Thyroid gland (tissue), 4 donors: Measurements from ENCODE around the gene PITPNB. TPM values are rescaled to one million over a fixed set of nuclear protein-coding genes. Genes with fewer than 3 reads are reported as not detected.

Experiments used
- DNase-seq, 2 donors: peaks; one replicate each; pipeline ENCODE4 v3.0.0-alpha.2; 2019
- H3K27ac ChIP-seq, 3 donors: fragments of 200-600 bp; sonication (generic); 1 replicate in 2 of 3; 2 replicates in 1 of 3; pipeline ENCODE4 v1.5.1; 2016 to 2019; ENCODE audit warnings: mild to moderate bottlenecking in 1 of 3, moderate library complexity in 1 of 3
- H3K27me3 ChIP-seq: fragments of 200-600 bp; sonication (generic); one replicate; pipeline ENCODE4 v1.5.1; 2019
- H3K36me3 ChIP-seq, 2 donors: fragments of 200-600 bp; sonication (generic); one replicate each; pipeline ENCODE4 v1.5.1; 2016 to 2019
- H3K4me1 ChIP-seq, 2 donors: fragments of 200-600 bp; sonication (generic); one replicate each; pipeline ENCODE4 v1.5.1; 2017 to 2019
- H3K4me3 ChIP-seq, 3 donors: fragments of 200-600 bp; sonication (generic); replicated peaks in 1 of 3; 1 replicate in 2 of 3; 2 replicates in 1 of 3; pipeline ENCODE4 v1.5.1; 2016; ENCODE audit warnings: mild to moderate bottlenecking in 1 of 3
- H3K9me3 ChIP-seq: fragments of 200-600 bp; sonication (generic); one replicate; pipeline ENCODE4 v1.5.1; 2017
- POLR2A ChIP-seq, 2 donors: fragments of 450-650 bp; IDR thresholded peaks; one replicate each; pipeline ENCODE4 v1.6.1; 2017; ENCODE audit warnings: antibody characterized with exemption in 2 of 2, mild to moderate bottlenecking in 2 of 2, moderate library complexity in 1 of 2
- WGBS, 2 donors: methylation state at CpG; one replicate each; pipeline ENCODE4 v1.1.5; 2017; 5-methylcytosine and 5-hydroxymethylcytosine counted together
- intact Hi-C: fragments of 100-400 bp; cut with DNase I; formaldehyde crosslinking; loops from one replicate; pipeline ENCODE4 v1.15.1; 2023
- total RNA-seq, 4 donors: library from RNA; depleted of rRNA; stranded (reverse); fragments of >200 nt; gene quantifications; one replicate each; pipeline ENCODE4 v1.2.3, GENCODE V29; 2016
- TF ChIP-seq, protein P1 (sequence below), 6 experiments: fragments of 200-600 bp in 3 of 6; fragments of 450-650 bp in 3 of 6; sonication (generic) in 3 of 6; IDR thresholded peaks; one replicate each; pipeline ENCODE4 v1.5.1; 2016 to 2019; ENCODE audit warnings: antibody characterized with exemption in 6 of 6, mild to moderate bottlenecking in 2 of 6, inconsistent platforms in 1 of 6, moderate library complexity in 1 of 6

Gene PITPNB
- total RNA-seq, 4 donors from 2014 or later = 30.7 to 54.4 (median 42.6) TPM

DNA sequence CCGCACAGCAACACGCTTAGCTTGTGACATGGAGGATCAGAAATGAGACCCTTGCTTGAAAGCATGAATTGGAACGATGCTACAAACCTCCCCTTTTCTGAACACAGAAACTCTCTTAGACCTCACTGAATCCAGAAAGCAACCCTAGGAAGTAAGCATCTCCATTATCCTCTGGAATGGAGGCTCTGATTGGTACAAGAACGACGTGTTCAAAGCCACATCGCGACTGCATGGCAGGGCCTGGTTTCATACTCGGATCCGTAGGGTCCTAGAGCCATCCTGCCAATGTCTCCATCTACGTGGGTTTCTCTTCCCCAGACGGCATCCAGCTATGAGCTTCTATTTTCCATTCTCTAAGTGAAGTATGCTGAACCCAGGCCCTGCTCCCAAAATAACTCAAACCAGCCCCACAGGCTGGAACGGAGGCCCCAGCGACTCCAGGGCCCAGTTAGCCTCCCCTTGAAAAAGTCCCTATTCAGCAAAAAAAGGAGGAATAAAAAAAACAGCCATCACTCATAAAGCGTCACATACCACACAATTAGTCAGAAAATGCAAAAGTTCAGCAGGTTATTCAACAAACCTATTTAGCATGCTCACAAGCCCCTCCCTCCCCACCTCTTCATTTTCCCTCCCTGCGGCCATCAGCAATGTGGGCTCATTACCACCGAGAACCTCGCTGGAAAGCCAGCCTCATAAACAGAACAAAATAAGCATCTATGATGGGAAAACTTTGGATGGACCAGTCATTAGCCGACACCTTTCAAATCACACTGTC lies 110.4 kb downstream of the PITPNB start:
- intact Hi-C loops = loop anchor here (10.0 kb wide), 1 partner anchor 1134 kb away; no protein-coding TSS in a partner anchor
- no peaks in the 10 kb centered on the region for H3K27me3 ChIP-seq
- no peak overlapping the region for H3K4me3 ChIP-seq
- no peak for DNase-seq
- H3K9me3 ChIP-seq = no peaks in the 10 kb centered on the region
- H3K36me3 ChIP-seq = no peaks in the 10 kb centered on the region
- peaks cover 0 to 12% of the 10 kb centered on the region in 2 donors for H3K4me1 ChIP-seq
- WGBS, 2 donors = 76 to 79% methylated on average over 17 to 18 of the region's 18 CpGs
- H3K27ac ChIP-seq = no peak overlapping the region
- TF ChIP-seq POLR2A (IDR thresholded peaks at IDR 0.05) = no peak
- TF ChIP-seq, protein P1, sequence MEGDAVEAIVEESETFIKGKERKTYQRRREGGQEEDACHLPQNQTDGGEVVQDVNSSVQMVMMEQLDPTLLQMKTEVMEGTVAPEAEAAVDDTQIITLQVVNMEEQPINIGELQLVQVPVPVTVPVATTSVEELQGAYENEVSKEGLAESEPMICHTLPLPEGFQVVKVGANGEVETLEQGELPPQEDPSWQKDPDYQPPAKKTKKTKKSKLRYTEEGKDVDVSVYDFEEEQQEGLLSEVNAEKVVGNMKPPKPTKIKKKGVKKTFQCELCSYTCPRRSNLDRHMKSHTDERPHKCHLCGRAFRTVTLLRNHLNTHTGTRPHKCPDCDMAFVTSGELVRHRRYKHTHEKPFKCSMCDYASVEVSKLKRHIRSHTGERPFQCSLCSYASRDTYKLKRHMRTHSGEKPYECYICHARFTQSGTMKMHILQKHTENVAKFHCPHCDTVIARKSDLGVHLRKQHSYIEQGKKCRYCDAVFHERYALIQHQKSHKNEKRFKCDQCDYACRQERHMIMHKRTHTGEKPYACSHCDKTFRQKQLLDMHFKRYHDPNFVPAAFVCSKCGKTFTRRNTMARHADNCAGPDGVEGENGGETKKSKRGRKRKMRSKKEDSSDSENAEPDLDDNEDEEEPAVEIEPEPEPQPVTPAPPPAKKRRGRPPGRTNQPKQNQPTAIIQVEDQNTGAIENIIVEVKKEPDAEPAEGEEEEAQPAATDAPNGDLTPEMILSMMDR (IDR thresholded peaks at IDR 0.05) = no peak

DNA sequence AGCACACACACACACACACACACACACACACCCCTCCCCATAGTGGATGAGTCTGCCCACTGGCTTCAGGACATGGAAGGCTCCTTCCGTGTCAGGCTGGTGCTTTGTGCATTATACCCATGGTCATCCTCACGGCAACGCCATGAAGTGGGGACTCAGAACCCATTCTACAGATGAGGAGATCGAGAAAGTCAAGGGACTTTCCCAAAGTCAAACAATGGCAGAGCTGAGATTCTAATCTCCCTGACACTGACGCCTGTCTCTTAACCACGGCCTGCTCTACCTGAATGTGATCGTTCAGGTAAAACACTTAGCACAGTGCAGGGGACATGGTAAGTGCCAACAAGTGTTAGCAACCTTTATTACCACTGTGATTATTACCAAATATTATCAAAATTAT lies 113.2 kb downstream of the PITPNB start:
- H3K27me3 ChIP-seq = no peaks in the 10 kb centered on the region
- no peaks in the 10 kb centered on the region for H3K36me3 ChIP-seq
- DNase-seq = no peak
- H3K4me3 ChIP-seq = no peak overlapping the region
- H3K27ac ChIP-seq = no peak overlapping the region
- no peak for TF ChIP-seq POLR2A (IDR thresholded peaks at IDR 0.05)
- TF ChIP-seq, protein P1 (IDR thresholded peaks at IDR 0.05) = no peak
- intact Hi-C loops = loop anchor here (10.0 kb wide), 1 partner anchor 1131 kb away; no protein-coding TSS in a partner anchor
- 78 to 83% methylated on average over 7 of the region's 7 CpGs for WGBS, 2 donors
- peaks cover 2 to 16% of the 10 kb centered on the region in 2 donors for H3K4me1 ChIP-seq
- H3K9me3 ChIP-seq = no peaks in the 10 kb centered on the region

DNA sequence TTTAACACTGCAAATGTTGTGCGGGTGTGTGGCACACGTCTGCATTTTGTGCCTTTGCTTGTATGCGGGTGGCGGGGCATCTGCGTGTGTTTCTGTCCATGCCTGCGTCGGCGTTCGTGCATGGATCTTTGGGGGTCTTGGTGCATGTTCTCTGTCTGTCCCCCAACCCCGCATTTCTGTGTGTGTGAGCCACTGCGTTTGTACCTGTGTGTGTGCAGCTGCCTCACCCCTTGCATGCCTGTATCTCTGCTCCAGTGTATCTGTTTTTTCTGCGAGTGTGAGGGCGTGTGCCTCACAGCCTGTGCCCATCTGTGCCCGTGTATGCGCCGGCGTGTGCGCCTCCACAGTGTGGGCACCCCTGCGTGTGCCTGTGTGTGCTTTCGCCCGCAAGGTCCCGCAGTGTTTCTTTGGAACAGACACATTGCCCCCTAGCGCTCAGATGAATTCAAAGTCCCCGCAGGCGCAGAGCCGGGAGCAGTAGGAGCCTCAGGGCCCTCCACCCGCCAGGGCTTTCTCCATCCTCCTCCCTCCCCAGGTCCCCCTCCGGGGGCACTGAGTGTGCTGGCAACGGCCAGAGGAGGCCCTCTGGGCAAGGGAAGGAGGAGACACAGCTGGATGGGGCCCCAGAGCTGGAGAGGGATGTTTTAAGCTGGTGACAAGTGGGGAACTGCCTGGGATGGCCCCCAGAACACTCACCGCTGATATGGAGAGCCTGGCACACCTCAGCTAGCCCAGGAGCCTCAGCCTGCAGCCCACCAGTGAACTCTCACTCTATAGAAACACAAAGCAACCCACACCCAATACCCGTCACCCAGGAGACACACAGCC lies 114.4 kb downstream of the PITPNB start:
- peaks cover 13 to 20% of the 10 kb centered on the region in 2 donors for H3K4me1 ChIP-seq
- DNase-seq = peak; percentile 58 to 67
- H3K9me3 ChIP-seq = no peaks in the 10 kb centered on the region
- H3K36me3 ChIP-seq = no peaks in the 10 kb centered on the region
- intact Hi-C loops = loop anchor here (5.0 to 10.0 kb wide), 2 partner anchors 397 to 1130 kb away; no protein-coding TSS in a partner anchor
- TF ChIP-seq POLR2A (IDR thresholded peaks at IDR 0.05) = no peak
- TF ChIP-seq, protein P1 (IDR thresholded peaks at IDR 0.05) = peak in 5 of 6 experiments; percentile 50 to 69 (median 59)
- H3K27me3 ChIP-seq = no peaks in the 10 kb centered on the region
- whole genome bisulfite sequencing, 2 donors = 30 to 41% methylated on average over 25 to 29 of the region's 31 CpGs
- H3K27ac ChIP-seq = no peak overlapping the region
- no peak overlapping the region for H3K4me3 ChIP-seq

DNA sequence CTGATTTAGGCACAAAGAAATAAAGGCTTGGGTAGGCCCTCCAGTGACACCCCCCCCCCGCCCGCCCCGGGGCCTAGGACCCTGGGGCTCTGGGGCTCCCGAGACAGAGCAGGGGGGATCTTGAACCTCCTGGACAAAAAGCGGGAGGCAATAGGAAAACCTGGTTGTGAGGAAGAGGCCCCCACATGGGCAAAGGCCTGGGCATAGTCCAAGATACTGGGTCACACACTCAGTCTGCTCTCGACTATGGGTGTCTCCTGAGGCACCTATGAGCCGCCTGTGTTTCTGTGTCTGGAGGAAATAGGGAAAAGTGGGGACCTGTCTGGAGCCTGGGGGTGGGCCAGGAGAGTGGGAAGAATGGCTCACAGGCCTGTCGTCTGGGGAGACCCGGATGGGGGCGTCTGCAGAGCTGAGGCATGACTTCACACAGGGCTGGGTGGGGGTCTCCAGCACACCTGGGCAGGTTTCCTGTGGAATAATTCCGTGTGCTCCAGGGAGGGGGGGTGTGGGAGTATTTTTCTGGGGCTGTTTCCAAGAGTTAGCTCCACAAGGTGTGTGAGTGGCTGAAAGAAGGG lies 115.1 kb downstream of the PITPNB start:
- peaks cover 17 to 27% of the 10 kb centered on the region in 2 donors for H3K4me1 ChIP-seq
- H3K27ac ChIP-seq = no peak overlapping the region
- no peak overlapping the region for H3K4me3 ChIP-seq
- TF ChIP-seq, protein P1 (IDR thresholded peaks at IDR 0.05) = no peak
- no peak for TF ChIP-seq POLR2A (IDR thresholded peaks at IDR 0.05)
- intact Hi-C loops = loop anchor here (5.0 to 10.0 kb wide), 2 partner anchors 397 to 1129 kb away; no protein-coding TSS in a partner anchor
- H3K36me3 ChIP-seq = no peaks in the 10 kb centered on the region
- H3K27me3 ChIP-seq = no peaks in the 10 kb centered on the region
- H3K9me3 ChIP-seq = no peaks in the 10 kb centered on the region
- WGBS, 2 donors = 68 to 75% methylated on average over 11 of the region's 11 CpGs
- DNase-seq = no peak
